ENCODE measurements around the gene EPO.
"Not testable (repeated sequence)": the region's sequence is repeated elsewhere in the genome, so short reads cannot be mapped to it uniquely, and the experiment has no call there.

Gene EPO

GRCh38 chr7:100686822-100687211 lies 33.5 kb upstream of the EPO start:
- no peak for TF ChIP-seq POLR2A (IDR thresholded peaks at IDR 0.05; ENCODE audit: low read depth, low read length)
- FAIRE-seq (no peak), DNase-seq (ENCODE audit: insufficient read length, low spot score) (no peak)

GRCh38 chr7:100687261-100687660 lies 33.0 kb upstream of the EPO start:
- DNase-seq (ENCODE audit: insufficient read length, low spot score) (no peak), FAIRE-seq (no peak)
- TF ChIP-seq POLR2A (IDR thresholded peaks at IDR 0.05; ENCODE audit: low read depth, low read length), result no peak

GRCh38 chr7:100687751-100688300 lies 32.4 kb upstream of the EPO start:
- FAIRE-seq (no peak), DNase-seq (ENCODE audit: insufficient read length, low spot score) (no peak)
- TF ChIP-seq POLR2A (IDR thresholded peaks at IDR 0.05; ENCODE audit: low read depth, low read length), result no peak

- no peak for DNase-seq (ENCODE audit: insufficient read length, low spot score)
- no peak for FAIRE-seq
- TF ChIP-seq POLR2A (IDR thresholded peaks at IDR 0.05; ENCODE audit: low read depth, low read length), result no peak
Measured at GRCh38 chr7:100688326-100688860, 31.9 kb upstream of the EPO start.

GRCh38 chr7:100689230-100690135 lies 30.8 kb upstream of the EPO start:
- DNase-seq (ENCODE audit: insufficient read length, low spot score) (no peak), FAIRE-seq (no peak)
- TF ChIP-seq POLR2A (IDR thresholded peaks at IDR 0.05; ENCODE audit: low read depth, low read length), result no peak

- FAIRE-seq, result no peak
- DNase-seq (ENCODE audit: insufficient read length, low spot score), result peak; percentile 85
- TF ChIP-seq POLR2A (IDR thresholded peaks at IDR 0.05; ENCODE audit: low read depth, low read length), result no peak
Measured at GRCh38 chr7:100691676-100692577, 28.3 kb upstream of the EPO start.

- TF ChIP-seq POLR2A (IDR thresholded peaks at IDR 0.05; ENCODE audit: low read depth, low read length), result no peak
- DNase-seq (ENCODE audit: insufficient read length, low spot score) (no peak), FAIRE-seq (no peak)
Measured at GRCh38 chr7:100692578-100692961, 27.7 kb upstream of the EPO start.

GRCh38 chr7:100693312-100694097 lies 26.8 kb upstream of the EPO start:
- no peak for TF ChIP-seq POLR2A (IDR thresholded peaks at IDR 0.05; ENCODE audit: low read depth, low read length)
- DNase-seq (ENCODE audit: insufficient read length, low spot score) (no peak), FAIRE-seq (no peak)

- TF ChIP-seq POLR2A (IDR thresholded peaks at IDR 0.05; ENCODE audit: low read depth, low read length), result 0 out of 2 replicates have a peak, but pooled peaks have one; percentile 13
- FAIRE-seq (no peak), DNase-seq (ENCODE audit: insufficient read length, low spot score) (peak; percentile 83)
Measured at GRCh38 chr7:100694098-100694745, 26.0 kb upstream of the EPO start, which contains the start of gene GIGYF1. TSS of gene GIGYF1 (minus strand) at chr7:100694250. CDS start at chr7:100688238, 6,012 bp downstream.

GRCh38 chr7:100696123-100696521 lies 24.1 kb upstream of the EPO start:
- DNase-seq (ENCODE audit: insufficient read length, low spot score) (no peak), FAIRE-seq (no peak)
- no peak for TF ChIP-seq POLR2A (IDR thresholded peaks at IDR 0.05; ENCODE audit: low read depth, low read length)

GRCh38 chr7:100699018-100699417 lies 21.2 kb upstream of the EPO start:
- FAIRE-seq (no peak), DNase-seq (ENCODE audit: insufficient read length, low spot score) (no peak)
- TF ChIP-seq POLR2A (IDR thresholded peaks at IDR 0.05; ENCODE audit: low read depth, low read length), result no peak

GRCh38 chr7:100701089-100701488 lies 19.2 kb upstream of the EPO start:
- DNase-seq (ENCODE audit: insufficient read length, low spot score); FAIRE-seq: not testable (repeated sequence)
